ENCODE results near the gene NDRG3.

Gene NDRG3

DNA sequence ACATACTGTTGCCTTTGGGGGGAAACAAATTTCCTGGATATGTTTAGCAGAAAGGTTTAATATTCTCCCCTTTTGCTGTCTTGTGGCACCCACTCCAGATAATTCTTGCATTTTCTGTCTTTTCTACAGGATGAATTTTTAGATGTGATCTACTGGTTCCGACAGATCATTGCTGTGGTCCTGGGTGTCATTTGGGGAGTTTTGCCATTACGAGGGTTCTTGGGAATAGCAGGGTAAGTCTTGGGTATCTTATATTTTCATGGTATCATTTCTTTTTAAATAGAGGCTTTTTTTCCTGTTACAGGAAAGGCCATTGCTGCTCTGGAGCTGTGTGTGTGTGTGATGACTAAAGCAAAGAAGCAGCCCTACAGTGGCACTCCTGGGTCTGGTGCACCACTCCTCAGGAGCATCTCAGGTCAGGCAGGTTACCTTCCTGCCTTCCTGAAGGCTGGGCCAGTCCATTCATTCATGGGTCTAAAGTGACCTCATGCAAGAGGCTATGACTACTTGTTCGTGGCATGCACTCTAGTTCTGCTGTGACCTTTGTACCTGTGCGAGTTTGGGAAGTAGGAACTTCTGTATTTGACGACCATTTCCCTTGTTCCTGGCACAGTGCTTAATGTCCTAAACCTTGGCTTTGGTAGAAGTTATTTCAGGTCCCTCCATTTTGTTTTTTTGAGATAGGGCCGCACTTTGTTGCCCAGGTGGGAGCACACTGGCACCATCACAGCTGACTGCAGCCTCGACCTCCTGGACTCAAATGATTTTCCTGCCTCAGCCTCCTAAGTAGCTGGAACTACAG is 138.1 kb downstream of the NDRG3 start:
- H3K27ac ChIP-seq (ENCODE audit: low read depth, low read length): no peak overlapping the region
- peaks cover 51% of the 10 kb centered on the region for H3K36me3 ChIP-seq (ENCODE audit: insufficient read depth, low read length)
- H3K27me3 ChIP-seq (ENCODE audit: insufficient read depth, low read length): no peaks in the 10 kb centered on the region
- no peak overlapping the region for H3K9ac ChIP-seq (ENCODE audit: low read depth, low read length)
- peaks cover 9% of the 10 kb centered on the region for H3K4me1 ChIP-seq (ENCODE audit: insufficient read depth, low read length)
- peak overlapping the region; percentile 14; the same call in 1 of the 2 replicates for H3K4me3 ChIP-seq (ENCODE audit: low read length)
- 97% methylated on average over 7 of the region's 7 CpGs for WGBS
- no peaks in the 10 kb centered on the region for H3K9me3 ChIP-seq (ENCODE audit: insufficient read depth, low read depth, low read length)

DNA sequence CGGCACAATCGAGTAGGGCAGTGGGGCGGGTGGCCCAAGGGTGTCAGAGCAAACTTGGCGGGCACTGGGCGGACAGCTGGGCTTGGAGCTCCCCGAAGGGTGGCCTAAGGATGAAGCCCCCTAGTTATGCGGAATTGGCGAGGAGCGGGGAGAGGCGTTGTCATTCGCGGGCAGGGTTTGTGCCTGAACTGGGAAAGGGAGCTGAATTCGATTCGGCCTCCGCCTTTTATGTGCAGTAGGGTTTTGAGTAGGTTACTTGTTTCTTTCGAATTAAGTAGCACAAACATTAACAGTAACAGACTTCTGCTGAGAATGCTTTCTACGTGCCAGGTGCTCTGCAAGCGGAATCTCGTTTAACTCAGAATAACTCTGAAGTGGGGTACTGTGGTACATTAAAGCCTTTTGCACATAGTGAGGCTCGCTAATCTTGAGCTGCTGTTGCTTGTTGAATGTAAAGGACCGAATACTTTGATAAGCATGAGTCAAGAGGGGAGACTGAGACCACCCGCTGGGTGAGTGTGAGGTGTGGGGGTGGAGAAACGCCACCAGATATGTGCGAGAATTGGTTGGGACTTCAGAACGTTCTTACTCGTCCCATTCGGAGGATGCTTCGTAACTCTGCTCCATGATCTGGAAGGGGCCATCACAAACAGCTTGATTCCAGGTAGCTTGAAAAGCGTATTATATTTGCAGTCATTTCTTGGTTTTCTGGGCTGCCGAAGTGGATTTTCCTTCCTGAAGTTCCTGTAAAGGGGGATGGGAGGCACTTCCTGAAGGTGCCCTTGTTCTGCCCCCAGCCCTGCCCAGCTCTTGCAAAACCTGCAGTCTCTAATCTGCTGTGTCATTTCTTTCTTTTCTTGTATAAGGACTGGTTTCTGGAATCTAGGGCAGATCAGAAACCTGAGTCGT is 139.5 kb downstream of the NDRG3 start:
- H3K27me3 ChIP-seq (ENCODE audit: insufficient read depth, low read length): no peaks in the 10 kb centered on the region
- WGBS: 4% methylated on average over 30 of the region's 31 CpGs
- peak overlapping the region; percentile 95 for H3K4me3 ChIP-seq (ENCODE audit: low read length)
- H3K9me3 ChIP-seq (ENCODE audit: insufficient read depth, low read depth, low read length): no peaks in the 10 kb centered on the region
- peak overlapping the region; percentile 85 for H3K9ac ChIP-seq (ENCODE audit: low read depth, low read length)
- peak overlapping the region; percentile 86 for H3K27ac ChIP-seq (ENCODE audit: low read depth, low read length)
- peaks cover 39% of the 10 kb centered on the region for H3K36me3 ChIP-seq (ENCODE audit: insufficient read depth, low read length)
- H3K4me1 ChIP-seq (ENCODE audit: insufficient read depth, low read length): peaks cover 9% of the 10 kb centered on the region

DNA sequence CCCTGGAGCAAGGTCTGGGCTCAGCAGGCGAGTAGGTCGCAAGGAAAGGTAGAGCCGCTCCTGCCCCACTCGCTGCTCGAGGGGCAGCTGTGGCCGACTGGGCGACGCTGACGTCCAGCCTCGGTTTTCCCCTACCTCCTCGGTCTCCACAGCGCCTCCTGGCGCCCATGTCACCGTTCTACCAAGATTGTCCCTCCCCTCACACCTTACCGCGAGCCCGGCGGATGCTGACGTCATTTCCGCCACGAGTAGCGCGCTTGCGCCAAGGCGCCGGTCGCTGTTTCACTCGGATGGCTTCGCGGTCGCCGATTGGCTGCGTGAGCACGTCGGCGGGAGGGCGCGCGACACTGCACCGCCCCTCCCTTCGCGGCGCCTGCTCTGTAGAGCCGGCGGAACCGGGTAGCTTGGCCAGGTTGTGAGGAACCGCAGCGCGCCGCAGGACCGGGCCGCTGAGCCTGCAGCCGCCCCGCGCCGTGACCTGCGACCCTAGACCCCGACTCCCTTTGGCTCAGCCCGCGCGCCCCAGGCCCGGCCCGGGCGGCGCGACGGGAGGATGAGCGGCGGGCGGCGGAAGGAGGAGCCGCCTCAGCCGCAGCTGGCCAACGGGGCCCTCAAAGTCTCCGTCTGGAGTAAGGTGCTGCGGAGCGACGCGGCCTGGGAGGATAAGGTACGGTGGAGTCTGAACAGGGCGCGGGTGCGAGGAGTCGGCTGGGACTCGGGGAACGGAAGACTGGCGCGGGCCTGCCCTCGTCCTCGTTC is 140.3 kb downstream of the NDRG3 start, which contains the start of gene RAB5IF:
Gene RAB5IF, plus strand, starts transcription at position 381 of the 759 bp plus-strand sequence. Its CDS starts 173 bp downstream, at position 554.
- H3K4me1 ChIP-seq (ENCODE audit: insufficient read depth, low read length): peaks cover 9% of the 10 kb centered on the region
- H3K9me3 ChIP-seq (ENCODE audit: insufficient read depth, low read depth, low read length): no peaks in the 10 kb centered on the region
- peak within 1 kb of the TSS; percentile 95 for H3K4me3 ChIP-seq (ENCODE audit: low read length)
- H3K27ac ChIP-seq (ENCODE audit: low read depth, low read length): peak within 1 kb of the TSS; percentile 86
- H3K9ac ChIP-seq (ENCODE audit: low read depth, low read length): peak within 1 kb of the TSS; percentile 85
- no peaks in the 10 kb centered on the region for H3K27me3 ChIP-seq (ENCODE audit: insufficient read depth, low read length)
- H3K36me3 ChIP-seq (ENCODE audit: insufficient read depth, low read length): peaks cover 31% of the 10 kb centered on the region
- WGBS: under 1% methylated on average over 90 of the region's 90 CpGs

DNA sequence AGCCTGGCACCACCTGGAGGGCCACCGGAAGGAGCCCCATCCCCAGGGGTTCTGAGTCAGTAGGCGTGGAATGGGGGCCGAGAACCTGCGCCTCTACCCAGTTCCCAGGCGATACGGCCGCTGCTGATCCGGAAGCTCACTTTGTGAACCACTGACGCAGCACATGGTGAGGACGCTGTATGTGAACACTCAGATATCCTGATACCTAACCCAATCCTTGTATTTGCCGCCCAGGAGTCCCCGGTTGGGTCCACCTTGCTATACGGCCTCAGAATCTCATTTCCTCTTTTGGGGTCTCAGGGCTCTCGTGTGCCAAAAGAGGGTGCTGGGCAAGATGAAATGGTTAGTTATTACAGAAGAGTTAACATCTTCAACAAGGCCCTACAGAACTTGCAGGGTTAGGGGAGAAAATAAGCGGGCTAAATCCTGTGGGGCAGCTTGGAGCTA is 140.9 kb downstream of the NDRG3 start:
- Histone ChIP-seq H3K9me3 (ENCODE audit: insufficient read depth, low read depth, low read length) (no peaks in the 10 kb centered on the region), H3K36me3 (ENCODE audit: insufficient read depth, low read length) (peaks cover 25% of the 10 kb centered on the region), H3K27ac (ENCODE audit: low read depth, low read length) (peak overlapping the region; percentile 48; the same call in 1 of the 2 replicates), H3K4me1 (ENCODE audit: insufficient read depth, low read length) (peaks cover 9% of the 10 kb centered on the region), H3K9ac (ENCODE audit: low read depth, low read length) (peak overlapping the region; percentile 42; the same call in 1 of the 2 replicates), H3K4me3 (ENCODE audit: low read length) (peak overlapping the region; percentile 28), H3K27me3 (ENCODE audit: insufficient read depth, low read length) (no peaks in the 10 kb centered on the region)
- 82% methylated on average over 15 of the region's 15 CpGs for WGBS

Data from HUES64 (cell line).